M059J (cell line): Measurements from ENCODE around the gene NME9. TPM values are rescaled to one million over a fixed set of nuclear protein-coding genes. Genes with fewer than 3 reads are reported as not detected.

Experiments
- DNase-seq: peaks from one replicate; pipeline ENCODE4 v3.0.0-alpha.2; 2012; ENCODE audit warnings: low read depth
- total RNA-seq: library from RNA; depleted of rRNA; stranded (reverse); fragments of >200 nt; shearing (Covaris generic); gene quantifications from 2 replicates; pipeline ENCODE4 v1.2.3, GENCODE V29; 2014

The NME9 gene
- total RNA-seq, 1 experiment from 2014 or later: not detected

- no peak for DNase-seq
Observed at GRCh38 chr3:138362538-138362937, 32.9 kb upstream of the NME9 start.

GRCh38 chr3:138361561-138361971 is 31.9 kb upstream of the NME9 start:
- no peak for DNase-seq

- no peak for DNase-seq
Observed at GRCh38 chr3:138360869-138361525, 31.3 kb upstream of the NME9 start.

- no peak for DNase-seq
Observed at GRCh38 chr3:138359919-138360868, 30.5 kb upstream of the NME9 start.

GRCh38 chr3:138359148-138359918 is 29.7 kb upstream of the NME9 start:
- no peak for DNase-seq

- no peak for DNase-seq
Observed at GRCh38 chr3:138356730-138357405, 27.2 kb upstream of the NME9 start.

GRCh38 chr3:138355071-138355470 is 25.4 kb upstream of the NME9 start:
- DNase-seq: no peak

- no peak for DNase-seq
Observed at GRCh38 chr3:138354376-138354775, 24.7 kb upstream of the NME9 start.

- peak; percentile 49 for DNase-seq
Observed at GRCh38 chr3:138351916-138352550, 22.4 kb upstream of the NME9 start.

- no peak for DNase-seq
Observed at GRCh38 chr3:138351151-138351550, 21.5 kb upstream of the NME9 start.

GRCh38 chr3:138349926-138350665 is 20.4 kb upstream of the NME9 start:
- DNase-seq: no peak

- peak; percentile 44 for DNase-seq
Observed at GRCh38 chr3:138348754-138349739, 19.4 kb upstream of the NME9 start.

- DNase-seq: peak; percentile 82
Observed at GRCh38 chr3:138347960-138348753, 18.5 kb upstream of the NME9 start, which contains the start of gene MRAS. MRAS (plus strand) TSS chr3:138348579; CDS start chr3:138372884, 24,305 bp downstream.

GRCh38 chr3:138344754-138345153 is 15.1 kb upstream of the NME9 start:
- no peak for DNase-seq

GRCh38 chr3:138340511-138340910 is 10.9 kb upstream of the NME9 start:
- no peak for DNase-seq

- no peak for DNase-seq
Observed at GRCh38 chr3:138338811-138339210, 9.2 kb upstream of the NME9 start.

GRCh38 chr3:138338244-138338643 is 8.6 kb upstream of the NME9 start:
- DNase-seq: no peak

GRCh38 chr3:138336454-138336999 is 6.9 kb upstream of the NME9 start:
- DNase-seq: no peak
